HAP-1 (cell line): ENCODE data around the gene UTP4.
A peak's percentile ranks its signal among the peaks of the same experiment; 100 is the strongest.

Experiments
- DNase-seq, 2 experiments: peaks; one replicate each; pipeline ENCODE4 v3.0.0-alpha.2; 2016 to 2020; ENCODE audit warnings: low spot score in 2 of 2
- H3K27me3 ChIP-seq: fragments of 250-450 bp; sonication (Bioruptor Pico); 2 replicates; pipeline ENCODE4 v1.5.1; 2020; ENCODE audit warnings: low read depth, mild to moderate bottlenecking, moderate library complexity
- H3K36me3 ChIP-seq: fragments of 250-450 bp; sonication (Bioruptor Pico); replicated peaks from 2 replicates; pipeline ENCODE4 v1.5.1; 2020; ENCODE audit warnings: mild to moderate bottlenecking
- H3K4me1 ChIP-seq: fragments of 250-450 bp; sonication (Bioruptor Pico); 2 replicates; pipeline ENCODE4 v1.5.1; 2020; ENCODE audit warnings: mild to moderate bottlenecking
- H3K4me3 ChIP-seq: fragments of 250-450 bp; sonication (Bioruptor Pico); 2 replicates; pipeline ENCODE4 v1.5.1; 2020; ENCODE audit warnings: mild to moderate bottlenecking, moderate library complexity
- H3K9me3 ChIP-seq: fragments of 250-450 bp; sonication (Bioruptor Pico); 2 replicates; pipeline ENCODE4 v1.5.1; 2020; ENCODE audit warnings: mild to moderate bottlenecking, moderate library complexity
- in situ Hi-C: fragments of 300-500 bp; cut with MboI; formaldehyde crosslinking; loops from 3 replicates; pipeline ENCODE4 v1.14.3; 2020; ENCODE audit warnings: low sequenced_read_pairs, inconsistent platforms, mixed read lengths

UTP4 gene

GRCh38 chr16:69157196-69157595, 24.7 kb downstream of the UTP4 start:
- Histone ChIP-seq H3K9me3 (no peaks in the 10 kb centered on the region), H3K36me3 (peaks cover 87% of the 10 kb centered on the region), H3K4me1 (no peaks in the 10 kb centered on the region), H3K4me3 (no peak overlapping the region), H3K27me3 (no peaks in the 10 kb centered on the region)
- DNase-seq = no peak
- in situ Hi-C loops = no loop called here

- Histone ChIP-seq H3K9me3 (no peaks in the 10 kb centered on the region), H3K4me1 (no peaks in the 10 kb centered on the region), H3K27me3 (no peaks in the 10 kb centered on the region), H3K4me3 (no peak overlapping the region), H3K36me3 (peaks cover 77% of the 10 kb centered on the region)
- no peak for DNase-seq
- in situ Hi-C loops = no loop called here
Observed at GRCh38 chr16:69160192-69160591, 27.7 kb downstream of the UTP4 start.

GRCh38 chr16:69165584-69165983, 33.1 kb downstream of the UTP4 start:
- DNase-seq = no peak
- Histone ChIP-seq H3K4me1 (no peaks in the 10 kb centered on the region), H3K36me3 (peaks cover 78% of the 10 kb centered on the region), H3K4me3 (no peak overlapping the region), H3K27me3 (no peaks in the 10 kb centered on the region), H3K9me3 (no peaks in the 10 kb centered on the region)
- in situ Hi-C loops = no loop called here

- H3K9me3 ChIP-seq = no peaks in the 10 kb centered on the region
- in situ Hi-C loops = no loop called here
- no peaks in the 10 kb centered on the region for H3K27me3 ChIP-seq
- DNase-seq = no peak
- H3K4me1 ChIP-seq = no peaks in the 10 kb centered on the region
- H3K4me3 ChIP-seq = no peak overlapping the region
- H3K36me3 ChIP-seq = peaks cover 76% of the 10 kb centered on the region
Observed at GRCh38 chr16:69166221-69166833, 33.9 kb downstream of the UTP4 start.

- Histone ChIP-seq H3K27me3 (no peaks in the 10 kb centered on the region), H3K4me1 (no peaks in the 10 kb centered on the region), H3K9me3 (no peaks in the 10 kb centered on the region), H3K4me3 (no peak overlapping the region), H3K36me3 (peaks cover 68% of the 10 kb centered on the region)
- in situ Hi-C loops = no loop called here
- no peak for DNase-seq
Observed at GRCh38 chr16:69166946-69167930, 34.8 kb downstream of the UTP4 start.

- in situ Hi-C loops = no loop called here
- H3K4me3 ChIP-seq = no peak overlapping the region
Observed at GRCh38 chr16:69169051-69169450, 36.6 kb downstream of the UTP4 start.

GRCh38 chr16:69169607-69170352, 37.3 kb downstream of the UTP4 start:
- in situ Hi-C loops = no loop called here
- Histone ChIP-seq H3K9me3 (no peaks in the 10 kb centered on the region), H3K36me3 (peaks cover 53% of the 10 kb centered on the region), H3K27me3 (no peaks in the 10 kb centered on the region), H3K4me3 (no peak overlapping the region), H3K4me1 (no peaks in the 10 kb centered on the region)
- DNase-seq = no peak

More at GRCh38 chr16:69169051-69169450, 36.6 kb downstream of the UTP4 start:
- peaks cover 56% of the 10 kb centered on the region for H3K36me3 ChIP-seq
- DNase-seq = no peak
- no peaks in the 10 kb centered on the region for H3K27me3 ChIP-seq
- H3K9me3 ChIP-seq = no peaks in the 10 kb centered on the region
- H3K4me1 ChIP-seq = no peaks in the 10 kb centered on the region

- DNase-seq = no peak
- no peaks in the 10 kb centered on the region for H3K4me1 ChIP-seq
- in situ Hi-C loops = no loop called here
- peaks cover 39% of the 10 kb centered on the region for H3K36me3 ChIP-seq
- no peaks in the 10 kb centered on the region for H3K27me3 ChIP-seq
- no peak overlapping the region for H3K4me3 ChIP-seq
- H3K9me3 ChIP-seq = no peaks in the 10 kb centered on the region
Observed at GRCh38 chr16:69171325-69172084, 39.1 kb downstream of the UTP4 start.

GRCh38 chr16:69176033-69176800, 43.8 kb downstream of the UTP4 start:
- Histone ChIP-seq H3K4me3 (no peak overlapping the region), H3K4me1 (no peaks in the 10 kb centered on the region; the same call in 1 of the 2 replicates), H3K27me3 (no peaks in the 10 kb centered on the region), H3K36me3 (peaks cover 3% of the 10 kb centered on the region), H3K9me3 (no peaks in the 10 kb centered on the region)
- DNase-seq = no peak
- in situ Hi-C loops = no loop called here

- Histone ChIP-seq H3K9me3 (no peaks in the 10 kb centered on the region), H3K4me1 (no peaks in the 10 kb centered on the region; the same call in 1 of the 2 replicates), H3K4me3 (no peak overlapping the region), H3K27me3 (no peaks in the 10 kb centered on the region), H3K36me3 (no peaks in the 10 kb centered on the region)
- peak in 1 of 2 experiments; percentile 35 for DNase-seq
- in situ Hi-C loops = no loop called here
Observed at GRCh38 chr16:69179328-69180010, 47.0 kb downstream of the UTP4 start.

- Histone ChIP-seq H3K4me1 (no peaks in the 10 kb centered on the region; the same call in 1 of the 2 replicates), H3K4me3 (no peak overlapping the region), H3K27me3 (no peaks in the 10 kb centered on the region), H3K9me3 (no peaks in the 10 kb centered on the region), H3K36me3 (no peaks in the 10 kb centered on the region)
- DNase-seq = no peak
- in situ Hi-C loops = no loop called here
Observed at GRCh38 chr16:69180011-69180338, 47.5 kb downstream of the UTP4 start.

GRCh38 chr16:69182730-69183416, 50.4 kb downstream of the UTP4 start:
- in situ Hi-C loops = no loop called here
- H3K36me3 ChIP-seq = peaks cover 3% of the 10 kb centered on the region; the same call in 1 of the 2 replicates
- H3K4me1 ChIP-seq = peaks cover 6% of the 10 kb centered on the region
- no peaks in the 10 kb centered on the region for H3K9me3 ChIP-seq
- DNase-seq = peak in 1 of 2 experiments; percentile 39
- no peak overlapping the region for H3K4me3 ChIP-seq
- no peaks in the 10 kb centered on the region for H3K27me3 ChIP-seq
